Mesendoderm (in vitro differentiated cells): ENCODE data around the gene NSL1.

Experiments used
- DNase-seq: peaks from one replicate; pipeline ENCODE4 v3.0.0; 2013
- H2AK5ac ChIP-seq: 2 replicates; pipeline ENCODE4 v1.6.1; 2013; ENCODE audit warnings: low read length, inconsistent platforms
- H2BK120ac ChIP-seq: 2 replicates; pipeline ENCODE4 v1.6.1; 2013; ENCODE audit warnings: low read depth, mild to moderate bottlenecking, low read length, moderate library complexity, mixed read lengths
- H2BK15ac ChIP-seq: replicated peaks from 2 replicates; pipeline ENCODE4 v1.6.1; 2013; ENCODE audit warnings: low read depth, mild to moderate bottlenecking, moderate library complexity
- H2BK5ac ChIP-seq: 2 replicates; pipeline ENCODE4 v1.6.1; 2013; ENCODE audit warnings: low read length, inconsistent platforms
- H3K18ac ChIP-seq: 2 replicates; pipeline ENCODE4 v1.6.1; 2013; ENCODE audit warnings: mild to moderate bottlenecking, low read length, mixed read lengths
- H3K23ac ChIP-seq: one replicate; pipeline ENCODE4 v1.6.1; 2013; ENCODE audit warnings: low read length
- H3K27ac ChIP-seq: 2 replicates; pipeline ENCODE4 v1.5.1; 2013; ENCODE audit warnings: low read depth, mild to moderate bottlenecking, inconsistent platforms, low read length, moderate library complexity
- H3K27me3 ChIP-seq: 2 replicates; pipeline ENCODE4 v1.6.1; 2013; ENCODE audit warnings: low read length, control low read depth, mild to moderate bottlenecking, inconsistent platforms; ENCODE audit not compliant: insufficient read depth, poor library complexity
- H3K36me3 ChIP-seq: 2 replicates; pipeline ENCODE4 v1.6.1; 2013; ENCODE audit warnings: low read length, inconsistent platforms; ENCODE audit not compliant: control insufficient read depth, insufficient read depth
- H3K4ac ChIP-seq: one replicate; pipeline ENCODE4 v1.6.1; 2013; ENCODE audit warnings: low read depth, mild to moderate bottlenecking, low read length, moderate library complexity
- H3K4me1 ChIP-seq: 2 replicates; pipeline ENCODE4 v1.6.1; 2013; ENCODE audit warnings: low read depth, low read length, inconsistent platforms; ENCODE audit not compliant: control insufficient read depth
- H3K4me2 ChIP-seq: 2 replicates; pipeline ENCODE4 v1.6.1; 2013; ENCODE audit warnings: low read length
- H3K4me3 ChIP-seq: 2 replicates; pipeline ENCODE4 v1.5.1; 2013; ENCODE audit warnings: mild to moderate bottlenecking, low read length
- H3K56ac ChIP-seq: one replicate; pipeline ENCODE4 v1.6.1; 2013; ENCODE audit warnings: low read length
- H3K79me1 ChIP-seq: 2 replicates; pipeline ENCODE4 v1.6.1; 2013; ENCODE audit warnings: low read length, inconsistent platforms
- H3K79me2 ChIP-seq: 2 replicates; pipeline ENCODE4 v1.6.1; 2013; ENCODE audit warnings: mild to moderate bottlenecking, low read length; ENCODE audit not compliant: control insufficient read depth, insufficient read depth
- H3K9ac ChIP-seq: 2 replicates; pipeline ENCODE4 v1.6.1; 2013; ENCODE audit warnings: low read length, inconsistent platforms
- H4K5ac ChIP-seq: one replicate; pipeline ENCODE4 v1.6.1; 2013; ENCODE audit warnings: low read length
- H4K8ac ChIP-seq: one replicate; pipeline ENCODE4 v1.6.1; 2013; ENCODE audit warnings: low read depth, mild to moderate bottlenecking, control low read depth, low read length, moderate library complexity
- WGBS: extraction: QIAGEN DNeasy Blood & Tissue Kit; methylation state at CpG from one replicate; pipeline ENCODE4 v1.1.7; 2013; ENCODE audit warnings: low lambda C conversion rate, missing lambda C conversion rate; ENCODE audit not compliant: insufficient coverage; ENCODE audit errors: extremely low coverage; 5-methylcytosine and 5-hydroxymethylcytosine counted together

The NSL1 gene

DNA sequence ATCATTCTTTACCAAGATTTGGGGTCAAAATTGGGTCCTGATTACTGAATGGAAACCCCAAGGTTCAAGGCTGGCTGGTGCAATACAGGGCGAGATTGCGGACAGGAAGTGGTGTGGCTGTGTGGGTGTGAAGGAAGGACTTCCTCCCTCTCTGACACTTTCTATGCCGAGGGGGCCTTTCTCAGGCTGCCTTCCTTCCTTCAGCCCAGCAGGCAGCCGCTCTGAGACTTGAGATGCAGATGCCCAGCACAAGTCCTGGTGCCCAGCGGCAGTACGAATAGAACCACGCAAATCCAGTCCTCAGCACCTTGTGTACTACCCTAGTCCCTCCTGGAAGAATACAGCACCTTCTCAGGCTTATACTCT lies 108.2 kb downstream of the NSL1 start:
- H3K23ac ChIP-seq, result no peak overlapping the region
- H3K9ac ChIP-seq, result no peak overlapping the region
- H3K4me2 ChIP-seq, result no peak overlapping the region
- no peaks in the 10 kb centered on the region for H3K79me2 ChIP-seq
- no peaks in the 10 kb centered on the region for H3K27me3 ChIP-seq
- no peak overlapping the region for H3K4me3 ChIP-seq
- H3K4me1 ChIP-seq, result peaks cover 11% of the 10 kb centered on the region
- H4K8ac ChIP-seq, result no peak overlapping the region
- H4K5ac ChIP-seq, result no peak overlapping the region
- H2BK5ac ChIP-seq, result peak overlapping the region; percentile 13
- no CpG with 5 or more reads among the region's 7 CpGs for WGBS
- no peak overlapping the region for H2BK15ac ChIP-seq
- no peak overlapping the region for H2AK5ac ChIP-seq
- no peaks in the 10 kb centered on the region for H3K36me3 ChIP-seq
- DNase-seq, result peak; percentile 54
- H3K4ac ChIP-seq, result no peak overlapping the region
- no peak overlapping the region for H3K18ac ChIP-seq
- peak overlapping the region; percentile 56 for H3K56ac ChIP-seq
- H3K79me1 ChIP-seq, result no peaks in the 10 kb centered on the region
- no peak overlapping the region for H2BK120ac ChIP-seq
- H3K27ac ChIP-seq, result no peak overlapping the region

- H3K9ac ChIP-seq, result no peak overlapping the region
- H3K4ac ChIP-seq, result no peak overlapping the region
- no peaks in the 10 kb centered on the region for H3K27me3 ChIP-seq
- no peak overlapping the region for H3K56ac ChIP-seq
- DNase-seq, result peak; percentile 83
- H3K79me1 ChIP-seq, result no peaks in the 10 kb centered on the region
- H3K27ac ChIP-seq, result no peak overlapping the region
- no CpG with 5 or more reads among the region's 4 CpGs for WGBS
- no peak overlapping the region for H3K4me3 ChIP-seq
- no peak overlapping the region for H2BK15ac ChIP-seq
- no peak overlapping the region for H4K5ac ChIP-seq
- H3K79me2 ChIP-seq, result no peaks in the 10 kb centered on the region
- no peaks in the 10 kb centered on the region for H3K36me3 ChIP-seq
- no peak overlapping the region for H4K8ac ChIP-seq
- no peak overlapping the region for H2BK120ac ChIP-seq
- no peak overlapping the region for H3K4me2 ChIP-seq
- H3K18ac ChIP-seq, result no peak overlapping the region
- H2BK5ac ChIP-seq, result peak overlapping the region; percentile 29
- peaks cover 11% of the 10 kb centered on the region for H3K4me1 ChIP-seq
- no peak overlapping the region for H2AK5ac ChIP-seq
- no peak overlapping the region for H3K23ac ChIP-seq
Observed at GRCh38 chr1:212680680-212681389, 110.7 kb downstream of the NSL1 start.

DNA sequence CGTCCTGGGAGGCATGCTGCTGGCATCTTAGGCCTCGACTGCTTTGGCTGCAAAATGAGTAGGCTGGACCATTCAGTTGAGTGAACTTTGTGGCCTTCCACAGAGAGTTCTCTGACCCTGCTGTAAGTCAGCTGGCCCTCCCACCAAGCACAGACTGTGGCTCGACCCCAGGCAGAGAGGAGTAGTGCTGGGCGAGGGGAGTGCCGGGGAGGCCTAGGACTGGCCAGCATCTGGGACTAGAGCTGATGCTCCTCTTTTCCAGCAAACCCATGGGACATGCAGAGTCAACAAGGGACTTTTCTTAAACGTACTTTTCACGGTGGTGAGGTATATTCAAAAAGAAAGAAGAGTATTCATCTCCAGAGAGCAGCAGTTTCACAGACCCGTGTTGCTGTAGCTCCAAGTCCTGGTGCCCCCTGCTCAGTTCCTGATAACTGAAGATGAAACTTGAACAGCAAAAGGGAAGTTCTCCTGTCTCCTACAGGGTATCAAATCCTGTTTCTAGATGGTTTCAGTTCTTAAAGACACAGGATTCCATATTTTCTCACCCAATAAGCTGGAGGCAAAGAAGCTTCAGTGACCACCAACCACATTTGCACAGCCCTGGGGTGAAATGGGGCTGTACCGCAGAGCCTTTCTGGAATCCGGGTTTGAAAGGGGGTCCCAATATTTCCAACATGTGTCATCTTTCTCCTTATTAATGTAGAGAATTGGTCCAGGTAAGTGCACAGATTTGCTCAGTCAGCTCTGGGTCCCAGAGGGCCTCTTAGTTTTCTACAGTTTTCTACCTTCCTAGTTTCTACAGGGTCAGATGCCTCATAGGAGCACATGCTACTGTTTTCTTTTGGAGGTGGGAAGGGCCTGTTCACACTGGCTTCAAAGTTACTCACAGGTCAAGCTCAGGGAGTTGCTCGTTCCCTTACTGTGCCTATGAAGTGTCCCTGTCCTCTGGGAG lies 112.8 kb downstream of the NSL1 start:
- Histone ChIP-seq H2BK120ac (peak overlapping the region; percentile 18), H3K4me1 (peaks cover 11% of the 10 kb centered on the region), H4K8ac (no peak overlapping the region), H3K23ac (peak overlapping the region; percentile 38), H3K4me2 (no peak overlapping the region), H3K4ac (no peak overlapping the region), H3K9ac (no peak overlapping the region), H2AK5ac (no peak overlapping the region), H3K27me3 (no peaks in the 10 kb centered on the region), H3K27ac (no peak overlapping the region), H3K79me1 (no peaks in the 10 kb centered on the region), H2BK5ac (no peak overlapping the region), H4K5ac (no peak overlapping the region), H3K18ac (peak overlapping the region; percentile 35), H3K4me3 (no peak overlapping the region), H2BK15ac (no peak overlapping the region), H3K79me2 (no peaks in the 10 kb centered on the region), H3K36me3 (no peaks in the 10 kb centered on the region), H3K56ac (peak overlapping the region; percentile 19)
- no CpG with 5 or more reads among the region's 11 CpGs for WGBS
- no peak for DNase-seq

DNA sequence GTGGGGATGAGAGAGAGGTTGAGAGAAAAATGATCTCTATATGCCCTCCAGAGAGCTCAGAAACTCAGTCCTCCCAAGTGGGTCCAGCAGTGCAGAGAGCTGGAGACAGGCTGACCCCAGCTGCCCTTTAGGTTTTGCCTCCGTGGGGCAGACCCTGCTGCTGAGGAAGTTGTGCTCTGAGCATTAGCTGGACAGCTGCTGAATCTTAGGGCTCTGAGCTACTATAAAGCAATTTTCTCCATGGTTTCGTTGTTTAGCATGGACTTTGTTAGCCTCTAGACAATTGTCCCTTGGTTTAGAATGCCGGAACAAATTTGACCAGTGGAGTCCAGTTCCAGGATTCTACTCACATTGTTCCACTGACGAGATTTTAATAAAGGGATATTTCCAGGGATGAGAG lies 114.0 kb downstream of the NSL1 start:
- Histone ChIP-seq H3K27me3 (no peaks in the 10 kb centered on the region), H3K36me3 (no peaks in the 10 kb centered on the region), H3K79me2 (no peaks in the 10 kb centered on the region), H3K23ac (no peak overlapping the region), H2BK15ac (no peak overlapping the region), H3K4ac (no peak overlapping the region), H3K4me1 (peaks cover 7% of the 10 kb centered on the region), H3K4me3 (no peak overlapping the region), H2AK5ac (peak overlapping the region; percentile 55), H4K8ac (no peak overlapping the region), H3K4me2 (no peak overlapping the region), H3K56ac (peak overlapping the region; percentile 45), H2BK120ac (no peak overlapping the region), H3K79me1 (no peaks in the 10 kb centered on the region), H4K5ac (no peak overlapping the region), H3K27ac (no peak overlapping the region), H3K9ac (no peak overlapping the region), H3K18ac (no peak overlapping the region), H2BK5ac (no peak overlapping the region)
- no peak for DNase-seq
- WGBS, result no CpG with 5 or more reads among the region's 4 CpGs

DNA sequence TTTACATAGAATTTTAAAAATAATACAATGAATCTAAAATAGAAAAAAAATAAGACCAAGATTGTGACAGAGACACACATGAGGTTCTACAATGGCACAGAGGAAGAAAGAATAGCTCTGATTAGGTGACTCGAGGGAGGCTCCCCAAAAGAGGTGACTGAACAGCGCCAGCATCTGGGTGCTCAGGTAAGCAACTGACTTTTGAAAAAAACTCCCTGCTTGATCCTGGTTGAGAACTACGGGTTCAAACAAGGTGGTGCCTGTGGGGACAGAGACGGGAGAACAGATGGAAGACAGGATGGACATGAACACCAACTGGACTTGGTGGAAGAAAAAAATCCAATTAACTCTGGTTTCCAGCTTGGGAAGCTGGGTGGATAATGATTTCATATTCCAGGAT lies 114.4 kb downstream of the NSL1 start:
- Histone ChIP-seq H3K4me3 (no peak overlapping the region), H3K36me3 (no peaks in the 10 kb centered on the region), H2BK15ac (no peak overlapping the region), H4K5ac (no peak overlapping the region), H3K18ac (no peak overlapping the region), H4K8ac (no peak overlapping the region), H3K4me1 (peaks cover 7% of the 10 kb centered on the region), H2BK120ac (no peak overlapping the region), H3K4me2 (no peak overlapping the region), H3K79me2 (no peaks in the 10 kb centered on the region), H2BK5ac (no peak overlapping the region), H2AK5ac (no peak overlapping the region), H3K9ac (no peak overlapping the region), H3K79me1 (no peaks in the 10 kb centered on the region), H3K56ac (no peak overlapping the region), H3K27me3 (no peaks in the 10 kb centered on the region), H3K23ac (no peak overlapping the region), H3K4ac (no peak overlapping the region), H3K27ac (no peak overlapping the region)
- DNase-seq, result no peak
- WGBS, result no CpG with 5 or more reads among the region's 4 CpGs
